HL-60 (cell line): ENCODE measurements around the gene PPP1R13L.

ENCODE experiments used
- DNase-seq, 2 experiments: peaks; one replicate each; pipeline ENCODE4 v3.0.0-alpha.2; 2010 to 2020; ENCODE audit warnings: low read depth in 1 of 2, low spot score in 1 of 2
- H3K27ac ChIP-seq: fragments of 250-450 bp; sonication (Bioruptor Pico); replicated peaks from 2 replicates; pipeline ENCODE4 v1.5.1; 2020; ENCODE audit warnings: mild to moderate bottlenecking, moderate library complexity
- H3K27me3 ChIP-seq: fragments of 250-450 bp; sonication (Bioruptor Pico); 2 replicates; pipeline ENCODE4 v1.5.1; 2021; ENCODE audit warnings: mild to moderate bottlenecking, moderate library complexity; ENCODE audit not compliant: insufficient read depth, poor library complexity, severe bottlenecking
- H3K4me3 ChIP-seq: replicated peaks from 2 replicates; pipeline ENCODE4 v1.5.1; 2011; ENCODE audit warnings: mild to moderate bottlenecking, control low read depth, low read length; ENCODE audit not compliant: insufficient read depth
- GABPA ChIP-seq: IDR thresholded peaks from 2 replicates; pipeline ENCODE4 v1.6.1; 2012; ENCODE audit warnings: low read depth
- POLR2AphosphoS5 ChIP-seq: IDR thresholded peaks from 2 replicates; pipeline ENCODE4 v1.6.1; 2012; ENCODE audit warnings: low read depth
- SPI1 ChIP-seq: IDR thresholded peaks from 2 replicates; pipeline ENCODE4 v1.6.1; 2012; ENCODE audit warnings: low read depth, mild to moderate bottlenecking, borderline replicate concordance
- TF ChIP-seq, protein P1 (sequence below): IDR thresholded peaks from 2 replicates; pipeline ENCODE4 v1.6.1; 2012; ENCODE audit warnings: low read depth; ENCODE audit not compliant: insufficient replicate concordance
- TF ChIP-seq, protein P2 (sequence below): IDR thresholded peaks from one replicate; pipeline ENCODE4 v1.5.1; 2011; ENCODE audit warnings: low read length, control low read depth, inconsistent platforms; ENCODE audit not compliant: insufficient read depth

Gene PPP1R13L

DNA sequence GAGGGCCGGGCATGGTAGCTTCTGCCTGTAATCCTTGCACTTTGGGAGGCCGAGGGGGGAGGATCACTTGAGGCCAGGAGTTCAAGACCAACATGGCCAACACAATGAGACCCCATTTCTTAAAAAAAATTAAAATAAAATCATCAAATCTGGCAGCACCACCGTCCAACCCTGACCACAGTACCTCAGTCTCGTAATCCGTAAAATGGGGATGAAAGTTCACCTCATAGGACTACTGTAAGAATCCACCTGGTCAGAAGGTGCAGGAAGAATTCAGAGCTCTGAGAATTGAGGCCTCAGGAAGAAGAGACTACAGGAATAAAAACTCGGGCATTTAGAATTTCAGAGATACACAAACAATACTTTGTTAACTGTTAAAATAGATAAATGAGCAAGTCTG lies 3.1 kb downstream of the PPP1R13L start:
- Histone ChIP-seq H3K27me3 (peaks cover 3% of the 10 kb centered on the region), H3K4me3 (no peak overlapping the region), H3K27ac (no peak overlapping the region)
- TF ChIP-seq, protein P1, sequence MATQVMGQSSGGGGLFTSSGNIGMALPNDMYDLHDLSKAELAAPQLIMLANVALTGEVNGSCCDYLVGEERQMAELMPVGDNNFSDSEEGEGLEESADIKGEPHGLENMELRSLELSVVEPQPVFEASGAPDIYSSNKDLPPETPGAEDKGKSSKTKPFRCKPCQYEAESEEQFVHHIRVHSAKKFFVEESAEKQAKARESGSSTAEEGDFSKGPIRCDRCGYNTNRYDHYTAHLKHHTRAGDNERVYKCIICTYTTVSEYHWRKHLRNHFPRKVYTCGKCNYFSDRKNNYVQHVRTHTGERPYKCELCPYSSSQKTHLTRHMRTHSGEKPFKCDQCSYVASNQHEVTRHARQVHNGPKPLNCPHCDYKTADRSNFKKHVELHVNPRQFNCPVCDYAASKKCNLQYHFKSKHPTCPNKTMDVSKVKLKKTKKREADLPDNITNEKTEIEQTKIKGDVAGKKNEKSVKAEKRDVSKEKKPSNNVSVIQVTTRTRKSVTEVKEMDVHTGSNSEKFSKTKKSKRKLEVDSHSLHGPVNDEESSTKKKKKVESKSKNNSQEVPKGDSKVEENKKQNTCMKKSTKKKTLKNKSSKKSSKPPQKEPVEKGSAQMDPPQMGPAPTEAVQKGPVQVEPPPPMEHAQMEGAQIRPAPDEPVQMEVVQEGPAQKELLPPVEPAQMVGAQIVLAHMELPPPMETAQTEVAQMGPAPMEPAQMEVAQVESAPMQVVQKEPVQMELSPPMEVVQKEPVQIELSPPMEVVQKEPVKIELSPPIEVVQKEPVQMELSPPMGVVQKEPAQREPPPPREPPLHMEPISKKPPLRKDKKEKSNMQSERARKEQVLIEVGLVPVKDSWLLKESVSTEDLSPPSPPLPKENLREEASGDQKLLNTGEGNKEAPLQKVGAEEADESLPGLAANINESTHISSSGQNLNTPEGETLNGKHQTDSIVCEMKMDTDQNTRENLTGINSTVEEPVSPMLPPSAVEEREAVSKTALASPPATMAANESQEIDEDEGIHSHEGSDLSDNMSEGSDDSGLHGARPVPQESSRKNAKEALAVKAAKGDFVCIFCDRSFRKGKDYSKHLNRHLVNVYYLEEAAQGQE = no peak
- TF ChIP-seq GABPA (no peak), SPI1 (no peak), POLR2AphosphoS5 (no peak)
- TF ChIP-seq, protein P2, sequence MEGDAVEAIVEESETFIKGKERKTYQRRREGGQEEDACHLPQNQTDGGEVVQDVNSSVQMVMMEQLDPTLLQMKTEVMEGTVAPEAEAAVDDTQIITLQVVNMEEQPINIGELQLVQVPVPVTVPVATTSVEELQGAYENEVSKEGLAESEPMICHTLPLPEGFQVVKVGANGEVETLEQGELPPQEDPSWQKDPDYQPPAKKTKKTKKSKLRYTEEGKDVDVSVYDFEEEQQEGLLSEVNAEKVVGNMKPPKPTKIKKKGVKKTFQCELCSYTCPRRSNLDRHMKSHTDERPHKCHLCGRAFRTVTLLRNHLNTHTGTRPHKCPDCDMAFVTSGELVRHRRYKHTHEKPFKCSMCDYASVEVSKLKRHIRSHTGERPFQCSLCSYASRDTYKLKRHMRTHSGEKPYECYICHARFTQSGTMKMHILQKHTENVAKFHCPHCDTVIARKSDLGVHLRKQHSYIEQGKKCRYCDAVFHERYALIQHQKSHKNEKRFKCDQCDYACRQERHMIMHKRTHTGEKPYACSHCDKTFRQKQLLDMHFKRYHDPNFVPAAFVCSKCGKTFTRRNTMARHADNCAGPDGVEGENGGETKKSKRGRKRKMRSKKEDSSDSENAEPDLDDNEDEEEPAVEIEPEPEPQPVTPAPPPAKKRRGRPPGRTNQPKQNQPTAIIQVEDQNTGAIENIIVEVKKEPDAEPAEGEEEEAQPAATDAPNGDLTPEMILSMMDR = no peak
- no peak for DNase-seq

DNA sequence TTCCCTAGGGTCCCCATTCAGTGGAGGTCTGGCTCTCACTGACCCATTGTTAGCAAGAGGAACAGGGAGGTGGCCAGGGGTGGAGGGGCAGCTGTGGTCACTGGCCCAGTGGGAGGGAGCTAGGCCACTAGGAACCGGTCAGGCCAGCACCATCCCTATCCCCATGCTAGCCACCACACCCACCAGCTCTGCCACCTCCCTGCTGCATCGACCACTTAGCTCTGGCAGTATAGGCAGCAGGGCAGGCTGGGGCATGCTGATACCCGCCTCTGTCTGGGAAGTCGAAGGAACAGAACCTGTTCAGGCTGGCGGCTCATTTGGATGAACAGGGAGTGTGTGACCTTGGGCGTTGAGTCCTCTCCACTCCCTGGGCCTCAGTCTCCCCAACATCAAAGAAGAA lies 4.7 kb downstream of the PPP1R13L start:
- TF ChIP-seq, protein P2 = no peak
- TF ChIP-seq, protein P1 = no peak
- TF ChIP-seq POLR2AphosphoS5 (no peak), SPI1 (no peak), GABPA (no peak)
- H3K4me3 ChIP-seq = no peak overlapping the region
- peaks cover 4% of the 10 kb centered on the region for H3K27me3 ChIP-seq
- DNase-seq = no peak
- no peak overlapping the region for H3K27ac ChIP-seq

DNA sequence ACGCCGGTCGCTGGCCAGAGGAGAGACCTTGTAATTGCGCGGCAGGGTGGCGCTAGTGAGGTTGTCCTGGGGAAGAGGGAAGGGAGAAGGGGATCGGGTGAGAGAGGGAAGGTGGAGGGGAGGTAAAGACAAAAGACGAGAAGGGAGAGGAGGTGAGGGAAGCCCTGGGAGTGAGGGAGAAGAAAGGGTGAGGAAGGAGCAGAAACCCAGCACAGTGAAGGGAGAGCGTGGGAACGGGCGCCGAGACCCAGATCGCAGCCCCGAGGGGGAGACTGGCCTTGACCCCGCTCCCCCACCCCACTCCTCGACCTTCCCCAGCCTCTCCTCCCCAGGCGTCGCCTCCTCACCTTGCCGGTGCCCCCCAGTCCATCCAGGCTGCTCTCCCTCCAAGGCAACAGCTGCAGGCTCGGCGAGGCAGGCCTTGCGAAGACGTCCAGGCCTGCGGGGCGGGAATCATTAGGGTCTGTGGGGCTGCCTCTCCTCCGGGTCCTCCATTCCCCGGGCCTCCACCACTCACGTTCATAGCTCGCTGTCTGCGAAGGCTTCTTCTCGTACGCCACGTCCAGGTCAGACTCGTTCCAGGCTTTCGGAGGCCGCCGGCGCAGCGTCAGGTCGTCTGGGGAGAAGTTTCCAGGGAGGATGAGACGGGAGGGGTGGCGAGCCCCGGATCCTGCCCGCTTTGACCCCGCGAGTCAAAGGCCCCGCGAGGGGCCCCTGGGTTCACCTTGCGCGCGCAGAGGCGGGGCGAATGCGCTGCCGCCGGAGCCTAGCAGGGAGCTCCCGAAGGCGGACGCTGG lies 8.8 kb downstream of the PPP1R13L start:
- peaks cover 4% of the 10 kb centered on the region for H3K27me3 ChIP-seq

More for the DNA sequence above, 8.8 kb downstream of the PPP1R13L start:
- Histone ChIP-seq H3K4me3 (no peak overlapping the region), H3K27ac (no peak overlapping the region)
- no peak for TF ChIP-seq POLR2AphosphoS5
- TF ChIP-seq, protein P1 = no peak
- no peak for TF ChIP-seq GABPA
- TF ChIP-seq SPI1 = no peak
- TF ChIP-seq, protein P2 = no peak
- DNase-seq = no peak
